SK-N-SH (cell line): Measurements from ENCODE around the gene TP53I3. TPM values are rescaled to one million over a fixed set of nuclear protein-coding genes. Genes with fewer than 3 reads are reported as not detected.
"Not testable (repeated sequence)": the region's sequence is repeated elsewhere in the genome, so short reads cannot be mapped to it uniquely, and the experiment has no call there.

ENCODE experiments used
- CTCF ChIA-PET: fragments of 300-600, 350-600 bp; formaldehyde crosslinking; extraction: SDS; loops from one replicate; lab custom pipeline; 2021; lab: Yijun Ruan, JAX
- POLR2A ChIA-PET: fragments of 350-600 bp; sonication (Branson Sonifier 250); formaldehyde crosslinking; extraction: SDS; loops from one replicate; lab custom pipeline; 2020; ENCODE audit warnings: antibody characterized with exemption, inconsistent platforms; lab: Yijun Ruan, JAX
- DNase-seq: peaks from one replicate; pipeline ENCODE4 v3.0.0; 2012
- H2AFZ ChIP-seq: fragments of 200-600 bp; sonication (generic); 2 replicates; pipeline ENCODE4 v1.8.1; 2016; ENCODE audit warnings: antibody characterized with exemption, mild to moderate bottlenecking, low read depth
- H3F3A ChIP-seq: fragments of 200-600 bp; sonication (generic); replicated peaks from 2 replicates; pipeline ENCODE3; 2016; ENCODE audit warnings: antibody characterized with exemption, mild to moderate bottlenecking; ENCODE audit not compliant: insufficient read depth
- H3K27ac ChIP-seq, 2 experiments: fragments of 200-500 bp in 1 of 2; fragments of 200-600 bp in 1 of 2; sonication (Bioruptor generic) in 1 of 2; sonication (generic), shearing (Covaris generic) in 1 of 2; 2 replicates each; pipeline versions ENCODE4 v1.5.1 to v1.6.1; 2014 to 2016; ENCODE audit warnings: low read depth in 2 of 2, inconsistent platforms in 1 of 2, low read length in 1 of 2, mild to moderate bottlenecking in 1 of 2, mixed read lengths in 1 of 2
- H3K27me3 ChIP-seq: fragments of 200-600 bp; sonication (generic), shearing (Covaris generic); 2 replicates; pipeline ENCODE4 v1.6.1; 2016; ENCODE audit warnings: mixed run types; ENCODE audit not compliant: insufficient read depth
- H3K36me3 ChIP-seq, 2 experiments: fragments of 200-500 bp in 1 of 2; fragments of 200-600 bp in 1 of 2; sonication (Bioruptor generic) in 1 of 2; sonication (generic) in 1 of 2; replicated peaks in 1 of 2; 2 replicates each; pipeline versions ENCODE3 to v1.5.1; 2014 to 2016; ENCODE audit warnings: low read length in 1 of 2, mild to moderate bottlenecking in 1 of 2; ENCODE audit not compliant: insufficient read depth in 2 of 2, control insufficient read depth in 1 of 2
- H3K4me1 ChIP-seq, 2 experiments: fragments of 200-500 bp in 1 of 2; fragments of 200-600 bp in 1 of 2; sonication (Bioruptor generic) in 1 of 2; sonication (generic), shearing (Covaris generic) in 1 of 2; 2 replicates each; pipeline versions ENCODE4 v1.5.1 to v1.6.1; 2014 to 2016; ENCODE audit warnings: low read depth in 1 of 2, low read length in 1 of 2, mixed run types in 1 of 2; ENCODE audit not compliant: insufficient read depth in 2 of 2, control insufficient read depth in 1 of 2
- H3K4me2 ChIP-seq: fragments of 200-600 bp; sonication (generic), shearing (Covaris generic); 2 replicates; pipeline ENCODE4 v1.6.1; 2017; ENCODE audit warnings: mixed run types
- H3K4me3 ChIP-seq, 2 experiments: fragments of 200-500 bp in 1 of 2; fragments of 200-600 bp in 1 of 2; sonication (Bioruptor generic) in 1 of 2; sonication (generic), shearing (Covaris generic) in 1 of 2; 2 replicates each; pipeline versions ENCODE4 v1.5.1 to v1.8.1; 2014 to 2016; ENCODE audit warnings: low read depth in 2 of 2, inconsistent platforms in 1 of 2, low read length in 1 of 2, mild to moderate bottlenecking in 1 of 2, mixed read lengths in 1 of 2, moderate library complexity in 1 of 2
- H3K79me2 ChIP-seq: fragments of 200-600 bp; sonication (generic); 2 replicates; pipeline ENCODE4 v1.8.1; 2017; ENCODE audit warnings: mild to moderate bottlenecking; ENCODE audit not compliant: insufficient read depth
- H3K9ac ChIP-seq: fragments of 200-600 bp; sonication (generic); 2 replicates; pipeline ENCODE4 v1.6.1; 2017; ENCODE audit warnings: mixed run types
- H3K9me2 ChIP-seq: fragments of 200-600 bp; sonication (generic); 2 replicates; pipeline ENCODE4 v1.6.1; 2017; ENCODE audit warnings: mixed run types
- H3K9me3 ChIP-seq: fragments of 200-600 bp; sonication (generic); 2 replicates; pipeline ENCODE4 v1.6.1; 2017; ENCODE audit warnings: mixed run types, mild to moderate bottlenecking, moderate library complexity
- H4K20me1 ChIP-seq: fragments of 200-600 bp; sonication (generic); 2 replicates; pipeline ENCODE4 v1.6.1; 2017; ENCODE audit warnings: mild to moderate bottlenecking, mixed run types; ENCODE audit not compliant: insufficient read depth
- CTCF ChIP-seq: fragments of 200-600 bp; sonication (generic); IDR thresholded peaks from 2 replicates; pipeline ENCODE4 v1.6.1; 2017; ENCODE audit warnings: antibody characterized with exemption, mild to moderate bottlenecking, moderate library complexity
- ELF1 ChIP-seq: IDR thresholded peaks from 2 replicates; pipeline ENCODE4 v1.4.0; 2012
- EP300 ChIP-seq, 2 experiments: IDR thresholded peaks; 2 replicates each; pipeline versions ENCODE4 v1.4.0 to v1.6.1; 2012; ENCODE audit warnings: borderline replicate concordance in 1 of 2, low read depth in 1 of 2, low read length in 1 of 2
- FOSL2 ChIP-seq: IDR thresholded peaks from 2 replicates; pipeline ENCODE4 v1.4.0; 2012; ENCODE audit warnings: low read depth, mild to moderate bottlenecking, moderate library complexity, borderline replicate concordance
- GABPA ChIP-seq: IDR thresholded peaks from 2 replicates; pipeline ENCODE4 v1.4.0; 2012; ENCODE audit warnings: low read depth, mild to moderate bottlenecking
- IRF3 ChIP-seq: fragments of 150-350 bp; IDR thresholded peaks from 2 replicates; pipeline ENCODE4 v1.6.1; 2016; ENCODE audit warnings: mild to moderate bottlenecking, low read depth, low read length
- MAX ChIP-seq: IDR thresholded peaks from 2 replicates; pipeline ENCODE4 v1.4.0; 2012; ENCODE audit warnings: low read depth
- PBX3 ChIP-seq: IDR thresholded peaks from 2 replicates; pipeline ENCODE4; 2012
- SMC3 ChIP-seq: IDR thresholded peaks from 2 replicates; pipeline ENCODE4 v1.6.1; 2012; ENCODE audit warnings: low read depth, low read length, improper control_type of control experiment
- YY1 ChIP-seq: IDR thresholded peaks from 2 replicates; pipeline ENCODE4 v1.4.0; 2012; ENCODE audit warnings: low read depth, mild to moderate bottlenecking
- ZBTB33 ChIP-seq: IDR thresholded peaks from 2 replicates; pipeline ENCODE4 v1.4.0; 2012; ENCODE audit warnings: low read depth, borderline replicate concordance
- WGBS: methylation state at CpG from one replicate; pipeline ENCODE4 v1.1.6; 2017; ENCODE audit warnings: low lambda C conversion rate; 5-methylcytosine and 5-hydroxymethylcytosine counted together
- polyA plus RNA-seq, 3 experiments: library from polyadenylated mRNA; depleted of rRNA; stranded (reverse); fragments of >200 nt; gene quantifications; 2 replicates each; pipeline ENCODE4 v1.2.3, GENCODE V29; 2012

The TP53I3 gene
- polyA plus RNA-seq, 1 of the 3 experiments (the other 2 are of a cell fraction): 110 TPM

- peak overlapping the region; percentile 71 for H3K4me2 ChIP-seq
- no peak for DNase-seq
- H2AFZ ChIP-seq: peak overlapping the region; percentile 87; the same call in 1 of the 2 replicates
- no peaks in the 10 kb centered on the region for H4K20me1 ChIP-seq
- POLR2A ChIA-PET: interaction anchor here (1.7 kb wide), 1 partner anchor 31 kb away, joined by 16 read pairs; the partner anchor contains the start of gene SF3B6
- H3K36me3 ChIP-seq: no peaks in the 10 kb centered on the region
- 74% methylated on average over 11 of the region's 11 CpGs for WGBS
- no peaks in the 10 kb centered on the region for H3K9me3 ChIP-seq
- peak overlapping the region; percentile 75; the same call in 1 of the 2 replicates for H3K9ac ChIP-seq
- H3K79me2 ChIP-seq: peaks cover 59% of the 10 kb centered on the region
- CTCF ChIA-PET: no interaction called here
- H3K9me2 ChIP-seq: no peaks in the 10 kb centered on the region
- H3K27me3 ChIP-seq: no peaks in the 10 kb centered on the region
- H3K4me1 ChIP-seq: peaks cover 3 to 15% of the 10 kb centered on the region in 2 experiments; a peak in 2 of 4 replicates
- H3K4me3 ChIP-seq: peak overlapping the region; percentile 75 to 89
- TF ChIP-seq IRF3: no peak
- no peak for TF ChIP-seq MAX
- TF ChIP-seq PBX3: no peak
- no peak for TF ChIP-seq FOSL2
- no peak for TF ChIP-seq EP300 (IDR thresholded peaks at IDR 0.05; ENCODE audit: borderline replicate concordance in 1 of 2, low read depth in 1 of 2, low read length in 1 of 2)
- no peak for TF ChIP-seq ZBTB33
- no peak for TF ChIP-seq CTCF
- no peak for TF ChIP-seq SMC3
- TF ChIP-seq GABPA: no peak
- no peak for TF ChIP-seq ELF1
- no peak for TF ChIP-seq YY1
- H3K27ac ChIP-seq: peak overlapping the region in 1 of 2 experiments; percentile 1; a peak in 1 of 4 replicates
- H3F3A ChIP-seq: peaks cover 15% of the 10 kb centered on the region
Measured at GRCh38 chr2:24045511-24046508, 38.8 kb downstream of the TP53I3 start.

- Histone ChIP-seq H3K79me2 (peaks cover 65% of the 10 kb centered on the region), H3K36me3 (peaks cover 3 to 14% of the 10 kb centered on the region in 2 experiments)
- H4K20me1 ChIP-seq, H3K4me3 ChIP-seq, H2AFZ ChIP-seq, H3K9ac ChIP-seq, DNase-seq, H3F3A ChIP-seq, POLR2A ChIA-PET, H3K27ac ChIP-seq, H3K27me3 ChIP-seq, H3K9me3 ChIP-seq, H3K9me2 ChIP-seq, H3K4me1 ChIP-seq, H3K4me2 ChIP-seq: not testable (repeated sequence)
- CTCF ChIA-PET: interaction anchor here (0.9 kb wide), 1 partner anchor 18 kb away, joined by 3 read pairs; no protein-coding TSS in a partner anchor
- 95% methylated on average over 6 of the region's 6 CpGs for WGBS
Measured at GRCh38 chr2:24043133-24043532, 41.5 kb downstream of the TP53I3 start.
